Stimulated activated CD4-positive, alpha-beta T cell treated with anti-CD3 and anti-CD28 coated beads, Interleukin-12 subunit alpha, Interleukin-12 subunit beta, amount 100 ng/mL, for 48 hours (primary cell): ENCODE measurements around the gene BCAS3.
"Not testable (repeated sequence)": the region's sequence is repeated elsewhere in the genome, so short reads cannot be mapped to it uniquely, and the experiment has no call there.

Source experiments
- DNase-seq, 3 donors: peaks; one replicate each; pipeline ENCODE4 v3.0.0-alpha.2; 2020; ENCODE audit warnings: low read depth in 2 of 3, low spot score in 1 of 3

The BCAS3 gene

GRCh38 chr17:61240851-61241468 is 563.3 kb downstream of the BCAS3 start:
- DNase-seq: no peak

- DNase-seq: not testable (repeated sequence)
These were observed 567.3 kb downstream of the BCAS3 start for GRCh38 chr17:61244988-61245387.

GRCh38 chr17:61245706-61246135 is 568.1 kb downstream of the BCAS3 start:
- no peak for DNase-seq

GRCh38 chr17:61247439-61247838 is 569.8 kb downstream of the BCAS3 start:
- DNase-seq: no peak

GRCh38 chr17:61248399-61248798 is 570.7 kb downstream of the BCAS3 start:
- no peak for DNase-seq

GRCh38 chr17:61249649-61250299 is 572.1 kb downstream of the BCAS3 start:
- no peak for DNase-seq

- no peak for DNase-seq
These were observed 572.8 kb downstream of the BCAS3 start for GRCh38 chr17:61250335-61250890.

GRCh38 chr17:61251939-61252865 is 574.6 kb downstream of the BCAS3 start:
- DNase-seq: no peak

- no peak for DNase-seq
These were observed 575.7 kb downstream of the BCAS3 start for GRCh38 chr17:61253362-61253761.

GRCh38 chr17:61253937-61254574 is 576.4 kb downstream of the BCAS3 start:
- no peak for DNase-seq

- no peak for DNase-seq
These were observed 577.3 kb downstream of the BCAS3 start for GRCh38 chr17:61254904-61255303.

GRCh38 chr17:61255647-61256046 is 578.0 kb downstream of the BCAS3 start:
- DNase-seq: no peak

GRCh38 chr17:61259360-61259759 is 581.7 kb downstream of the BCAS3 start:
- DNase-seq: no peak

- no peak for DNase-seq
These were observed 582.6 kb downstream of the BCAS3 start for GRCh38 chr17:61260071-61260797.

- no peak for DNase-seq
These were observed 583.5 kb downstream of the BCAS3 start for GRCh38 chr17:61261001-61261637.

- no peak for DNase-seq
These were observed 587.7 kb downstream of the BCAS3 start for GRCh38 chr17:61265397-61265796.

- no peak for DNase-seq
These were observed 590.2 kb downstream of the BCAS3 start for GRCh38 chr17:61267847-61268246.

GRCh38 chr17:61275395-61275794 is 597.7 kb downstream of the BCAS3 start:
- DNase-seq: no peak

- DNase-seq: no peak
These were observed 599.2 kb downstream of the BCAS3 start for GRCh38 chr17:61276806-61277205.
